PFSK-1 (cell line): ENCODE results near the gene ALOX5AP.

Experiments
- FOXP2 ChIP-seq: optimal IDR thresholded peaks from 2 replicates; pipeline ENCODE3; 2011; ENCODE audit warnings: borderline replicate concordance, control low read depth, inconsistent platforms; ENCODE audit not compliant: insufficient read depth; ENCODE audit errors: extremely low read length, extremely low read depth
- POLR2AphosphoS5 ChIP-seq: IDR thresholded peaks from 2 replicates; pipeline ENCODE4 v1.6.1; 2012; ENCODE audit warnings: low read depth, mild to moderate bottlenecking, control low read depth, low read length, moderate library complexity
- REST ChIP-seq, 2 experiments: IDR thresholded peaks; 2 replicates each; pipeline versions ENCODE4 v1.6.1 to v1.8.0; 2011 to 2012; ENCODE audit warnings: low read depth in 2 of 2, low read length in 2 of 2, control low read depth in 1 of 2, inconsistent platforms in 1 of 2, mild to moderate bottlenecking in 1 of 2, moderate library complexity in 1 of 2; ENCODE audit not compliant: insufficient read depth in 1 of 2
- SIN3A ChIP-seq: IDR thresholded peaks from 2 replicates; pipeline ENCODE4 v1.6.1; 2012; ENCODE audit warnings: mild to moderate bottlenecking, low read length, moderate library complexity, borderline replicate concordance; ENCODE audit not compliant: insufficient read depth
- TAF1 ChIP-seq: IDR thresholded peaks from 2 replicates; pipeline ENCODE4 v1.6.1; 2012; ENCODE audit warnings: low read length, control low read depth, borderline replicate concordance; ENCODE audit not compliant: insufficient read depth

GRCh38 chr13:30776661-30777060, 41.3 kb downstream of the ALOX5AP start:
- TF ChIP-seq TAF1: no peak
- TF ChIP-seq POLR2AphosphoS5: no peak
- TF ChIP-seq REST (IDR thresholded peaks at IDR 0.05; ENCODE audit: insufficient read depth in 1 of 2, low read depth in 2 of 2, low read length in 2 of 2): no peak
- TF ChIP-seq SIN3A: no peak
- no peak for TF ChIP-seq FOXP2
